Smooth muscle cell (in vitro differentiated cells): ENCODE data around the gene C2CD4C. TPM values are rescaled to one million over a fixed set of nuclear protein-coding genes. Genes with fewer than 3 reads are reported as not detected.

Source experiments
- DNase-seq: peaks from one replicate; lab custom pipeline; 2025; ENCODE audit not compliant: unreplicated experiment; lab: John Stamatoyannopoulos, UW
- H2AFZ ChIP-seq: fragments of 200-600 bp; sonication (generic); 2 replicates; pipeline ENCODE4 v1.6.0; 2016; ENCODE audit warnings: antibody characterized with exemption, low read depth, mild to moderate bottlenecking
- H3F3A ChIP-seq: fragments of 200-600 bp; sonication (generic); 2 replicates; pipeline ENCODE4 v1.6.0; 2017; ENCODE audit warnings: antibody characterized with exemption, low read depth
- H3K27ac ChIP-seq: fragments of 200-600 bp; sonication (generic); 2 replicates; pipeline ENCODE4 v1.5.1; 2016; ENCODE audit warnings: low read depth, mild to moderate bottlenecking
- H3K27me3 ChIP-seq: fragments of 200-600 bp; sonication (generic); 2 replicates; pipeline ENCODE4 v1.6.1; 2016; ENCODE audit warnings: low read depth, mild to moderate bottlenecking
- H3K36me3 ChIP-seq: fragments of 200-600 bp; sonication (generic); 2 replicates; pipeline ENCODE4 v1.5.1; 2016; ENCODE audit warnings: low read depth
- H3K4me1 ChIP-seq: fragments of 200-600 bp; sonication (generic); 2 replicates; pipeline ENCODE4 v1.5.1; 2016; ENCODE audit warnings: low read depth
- H3K4me2 ChIP-seq: fragments of 200-600 bp; sonication (generic); 2 replicates; pipeline ENCODE4 v1.6.0; 2016; ENCODE audit warnings: mild to moderate bottlenecking
- H3K4me3 ChIP-seq: fragments of 200-600 bp; sonication (generic); 2 replicates; pipeline ENCODE4 v1.5.1; 2016; ENCODE audit warnings: mild to moderate bottlenecking
- H3K79me2 ChIP-seq: fragments of 200-600 bp; sonication (generic); 2 replicates; pipeline ENCODE4 v1.6.0; 2016; ENCODE audit warnings: low read depth, mild to moderate bottlenecking
- H3K9ac ChIP-seq: fragments of 200-600 bp; sonication (generic); 2 replicates; pipeline ENCODE4 v1.6.0; 2016; ENCODE audit warnings: low read depth
- H3K9me3 ChIP-seq: fragments of 200-600 bp; sonication (generic); replicated peaks from 2 replicates; pipeline ENCODE4 v1.5.1; 2016; ENCODE audit warnings: low read depth
- H4K20me1 ChIP-seq: fragments of 200-600 bp; sonication (generic); 2 replicates; pipeline ENCODE4 v1.6.0; 2016; ENCODE audit warnings: low read depth
- WGBS: methylation state at CpG from one replicate; pipeline ENCODE4 v1.1.7; 2016; ENCODE audit warnings: low lambda C conversion rate; 5-methylcytosine and 5-hydroxymethylcytosine counted together
- polyA plus RNA-seq: library from polyadenylated mRNA; unstranded; fragments of >200 nt; fragmentation: Nextera tagmentation; extraction: Ambion mirVana; gene quantifications from 2 replicates; pipeline ENCODE4 v1.2.1, GENCODE V29; 2016
- total RNA-seq: library from RNA; depleted of rRNA; stranded (reverse); fragments of >200 nt; gene quantifications from 2 replicates; pipeline ENCODE4 v1.2.3, GENCODE V29; 2014
- TF ChIP-seq, protein P1 (sequence below): fragments of 200-600 bp; sonication (generic); IDR thresholded peaks from 2 replicates; pipeline ENCODE4 v1.5.1; 2017; ENCODE audit warnings: borderline replicate concordance, mild to moderate bottlenecking, antibody characterized with exemption; ENCODE audit not compliant: insufficient read depth, poor library complexity, severe bottlenecking

The C2CD4C gene
- total and polyA plus RNA-seq, 2 experiments from 2014 or later: 0.63 to 3.7 TPM

GRCh38 chr19:374183-374885, 34.6 kb downstream of the C2CD4C start:
- Histone ChIP-seq H3K79me2 (no peaks in the 10 kb centered on the region), H3K36me3 (no peaks in the 10 kb centered on the region), H3K9ac (no peak overlapping the region), H3K27me3 (no peaks in the 10 kb centered on the region), H3K4me2 (no peak overlapping the region), H3K4me3 (no peak overlapping the region), H2AFZ (no peak overlapping the region), H3K9me3 (no peaks in the 10 kb centered on the region), H3K27ac (no peak overlapping the region), H3K4me1 (no peaks in the 10 kb centered on the region), H4K20me1 (no peaks in the 10 kb centered on the region), H3F3A (no peaks in the 10 kb centered on the region)
- WGBS: 82% methylated on average over 23 of the region's 23 CpGs
- DNase-seq: no peak
- TF ChIP-seq, protein P1, sequence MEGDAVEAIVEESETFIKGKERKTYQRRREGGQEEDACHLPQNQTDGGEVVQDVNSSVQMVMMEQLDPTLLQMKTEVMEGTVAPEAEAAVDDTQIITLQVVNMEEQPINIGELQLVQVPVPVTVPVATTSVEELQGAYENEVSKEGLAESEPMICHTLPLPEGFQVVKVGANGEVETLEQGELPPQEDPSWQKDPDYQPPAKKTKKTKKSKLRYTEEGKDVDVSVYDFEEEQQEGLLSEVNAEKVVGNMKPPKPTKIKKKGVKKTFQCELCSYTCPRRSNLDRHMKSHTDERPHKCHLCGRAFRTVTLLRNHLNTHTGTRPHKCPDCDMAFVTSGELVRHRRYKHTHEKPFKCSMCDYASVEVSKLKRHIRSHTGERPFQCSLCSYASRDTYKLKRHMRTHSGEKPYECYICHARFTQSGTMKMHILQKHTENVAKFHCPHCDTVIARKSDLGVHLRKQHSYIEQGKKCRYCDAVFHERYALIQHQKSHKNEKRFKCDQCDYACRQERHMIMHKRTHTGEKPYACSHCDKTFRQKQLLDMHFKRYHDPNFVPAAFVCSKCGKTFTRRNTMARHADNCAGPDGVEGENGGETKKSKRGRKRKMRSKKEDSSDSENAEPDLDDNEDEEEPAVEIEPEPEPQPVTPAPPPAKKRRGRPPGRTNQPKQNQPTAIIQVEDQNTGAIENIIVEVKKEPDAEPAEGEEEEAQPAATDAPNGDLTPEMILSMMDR: no peak

DNA sequence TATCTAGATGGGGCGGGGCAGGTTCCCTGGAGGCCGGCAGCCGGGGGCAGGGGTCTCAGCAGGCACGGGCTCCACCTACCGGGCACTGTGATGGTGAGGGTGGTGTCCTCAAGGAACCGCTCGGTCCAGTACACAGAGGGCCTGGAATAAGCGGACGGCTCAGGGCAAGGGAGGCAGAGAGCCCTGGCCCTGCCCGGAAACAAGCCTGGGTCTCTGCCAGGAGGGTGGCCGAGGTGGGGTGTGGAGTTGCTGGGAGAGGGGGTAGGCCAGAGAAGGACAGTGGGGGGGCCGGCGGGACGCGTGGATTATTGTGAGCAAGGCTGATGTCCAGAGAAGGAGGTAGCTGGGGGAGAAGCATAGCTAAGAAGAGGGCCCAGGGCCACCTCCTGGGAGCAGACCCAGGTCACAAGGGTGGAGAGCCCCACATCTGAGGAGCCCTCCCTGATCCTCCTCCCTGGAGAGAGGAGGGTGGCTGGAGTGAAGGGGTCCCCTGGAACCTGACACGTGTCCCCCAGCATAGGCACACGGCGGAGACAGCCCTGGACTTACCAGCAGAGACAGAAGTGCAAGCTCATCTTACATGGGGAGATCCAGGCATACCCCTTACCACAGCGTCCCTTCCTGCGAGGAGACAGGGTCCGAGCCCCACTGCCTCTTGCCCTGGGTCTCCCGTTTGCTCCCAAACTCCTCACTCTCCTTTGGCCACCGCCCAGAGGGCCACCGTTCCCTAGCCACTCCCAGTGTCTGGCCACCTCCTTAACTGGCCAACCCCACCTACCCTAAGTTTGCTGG, 35.4 kb downstream of the C2CD4C start:
- Histone ChIP-seq H2AFZ (no peak overlapping the region), H3K79me2 (no peaks in the 10 kb centered on the region), H3K4me1 (no peaks in the 10 kb centered on the region), H3K27ac (no peak overlapping the region), H3K9me3 (no peaks in the 10 kb centered on the region), H3K4me2 (no peak overlapping the region), H3K9ac (no peak overlapping the region), H3K36me3 (no peaks in the 10 kb centered on the region), H3K4me3 (no peak overlapping the region), H3F3A (no peaks in the 10 kb centered on the region), H3K27me3 (no peaks in the 10 kb centered on the region), H4K20me1 (no peaks in the 10 kb centered on the region)
- DNase-seq: no peak
- WGBS: 94% methylated on average over 22 of the region's 24 CpGs
- TF ChIP-seq, protein P1: no peak

- Histone ChIP-seq H3K27ac (no peak overlapping the region), H3K36me3 (no peaks in the 10 kb centered on the region), H3K4me1 (no peaks in the 10 kb centered on the region), H3K9ac (no peak overlapping the region), H3K4me3 (no peak overlapping the region), H3K4me2 (no peak overlapping the region), H3K9me3 (no peaks in the 10 kb centered on the region), H3K79me2 (no peaks in the 10 kb centered on the region), H2AFZ (no peak overlapping the region), H4K20me1 (no peaks in the 10 kb centered on the region), H3K27me3 (no peaks in the 10 kb centered on the region), H3F3A (no peaks in the 10 kb centered on the region)
- TF ChIP-seq, protein P1: no peak
- 86% methylated on average over 14 of the region's 14 CpGs for WGBS
- DNase-seq: no peak
Observed at GRCh38 chr19:372306-372890, 36.5 kb downstream of the C2CD4C start.
